ENCODE data around the gene EMC9.
"Not testable (repeated sequence)": the region's sequence is repeated elsewhere in the genome, so short reads cannot be mapped to it uniquely, and the experiment has no call there.

Gene EMC9

GRCh38 chr14:24129410-24129998 is 11.9 kb downstream of the EMC9 start:
- DNase-seq = no peak

- DNase-seq = no peak
Measured at GRCh38 chr14:24127673-24128072, 13.7 kb downstream of the EMC9 start.

GRCh38 chr14:24126939-24127338 is 14.5 kb downstream of the EMC9 start:
- DNase-seq = no peak

- no peak for DNase-seq
Measured at GRCh38 chr14:24123424-24124417, 17.7 kb downstream of the EMC9 start.

GRCh38 chr14:24122898-24123297 is 18.5 kb downstream of the EMC9 start:
- no peak for DNase-seq

GRCh38 chr14:24122416-24122815 is 19.0 kb downstream of the EMC9 start:
- DNase-seq = no peak

GRCh38 chr14:24121210-24121609 is 20.2 kb downstream of the EMC9 start:
- no peak for DNase-seq

- DNase-seq = no peak
Measured at GRCh38 chr14:24119691-24120090, 21.7 kb downstream of the EMC9 start.

GRCh38 chr14:24117179-24117578 is 24.2 kb downstream of the EMC9 start:
- no peak for DNase-seq

GRCh38 chr14:24116128-24116814 is 25.1 kb downstream of the EMC9 start:
- no peak for DNase-seq

- DNase-seq = no peak
Measured at GRCh38 chr14:24115422-24116127, 25.8 kb downstream of the EMC9 start.

- DNase-seq = peak; percentile 99
Measured at GRCh38 chr14:24114532-24115421, 26.6 kb downstream of the EMC9 start, which contains the start of the genes DCAF11 and NRL. Gene DCAF11 (plus strand): TSS chr14:24114777. CDS start chr14:24115595, 818 bp downstream. Gene NRL (minus strand): TSS chr14:24114949. CDS start chr14:24082848, 32,101 bp downstream.

- DNase-seq = peak; percentile 94
Measured at GRCh38 chr14:24113801-24114531, 27.4 kb downstream of the EMC9 start.

GRCh38 chr14:24113379-24113800 is 28.0 kb downstream of the EMC9 start:
- no peak for DNase-seq

GRCh38 chr14:24110523-24110922 is 30.9 kb downstream of the EMC9 start:
- no peak for DNase-seq

GRCh38 chr14:24110060-24110459 is 31.3 kb downstream of the EMC9 start:
- DNase-seq = no peak

- DNase-seq = no peak
Measured at GRCh38 chr14:24108336-24108874, 33.0 kb downstream of the EMC9 start.

- DNase-seq = no peak
Measured at GRCh38 chr14:24106672-24107271, 34.6 kb downstream of the EMC9 start.

- not testable (repeated sequence) for DNase-seq
Measured at GRCh38 chr14:24105609-24106239, 35.7 kb downstream of the EMC9 start.

- DNase-seq = no peak
Measured at GRCh38 chr14:24103451-24103850, 37.9 kb downstream of the EMC9 start.

Measured in DMS53 (cell line).